Neural progenitor cell (in vitro differentiated cells): ENCODE results near the gene HHLA2. TPM values are rescaled to one million over a fixed set of nuclear protein-coding genes. Genes with fewer than 3 reads are reported as not detected.

Experiments
- DNase-seq: peaks from one replicate; pipeline ENCODE4 v3.0.0-alpha.2; 2016; ENCODE audit warnings: low spot score
- H2AFZ ChIP-seq: fragments of 200-600 bp; sonication (generic); replicated peaks from 2 replicates; pipeline ENCODE4 v1.6.1; 2016; ENCODE audit warnings: antibody characterized with exemption
- H3F3A ChIP-seq: fragments of 200-600 bp; sonication (generic); 2 replicates; pipeline ENCODE4 v1.6.1; 2016; ENCODE audit warnings: antibody characterized with exemption, low read depth
- H3K27ac ChIP-seq: fragments of 200-600 bp; sonication (generic); 2 replicates; pipeline ENCODE4 v1.5.1; 2016; ENCODE audit warnings: mild to moderate bottlenecking
- H3K27me3 ChIP-seq: fragments of 200-600 bp; sonication (generic); 2 replicates; pipeline ENCODE4 v1.6.1; 2016; ENCODE audit warnings: mild to moderate bottlenecking, moderate library complexity
- H3K36me3 ChIP-seq: fragments of 200-600 bp; sonication (generic); 2 replicates; pipeline ENCODE4 v1.5.1; 2016
- H3K4me1 ChIP-seq: fragments of 200-600 bp; sonication (generic); 2 replicates; pipeline ENCODE4 v1.6.1; 2016; ENCODE audit warnings: mixed run types
- H3K4me2 ChIP-seq: fragments of 200-600 bp; sonication (generic); 2 replicates; pipeline ENCODE4 v1.6.1; 2016
- H3K4me3 ChIP-seq: fragments of 200-600 bp; sonication (generic); 2 replicates; pipeline ENCODE4 v1.5.1; 2016
- H3K79me2 ChIP-seq: fragments of 200-600 bp; sonication (generic); 2 replicates; pipeline ENCODE4 v1.6.1; 2016; ENCODE audit warnings: low read depth
- H3K9ac ChIP-seq: fragments of 200-600 bp; sonication (generic); 2 replicates; pipeline ENCODE4 v1.6.1; 2016
- H3K9me3 ChIP-seq: fragments of 200-600 bp; sonication (generic); 2 replicates; pipeline ENCODE4 v1.5.1; 2016; ENCODE audit warnings: low read depth
- H4K20me1 ChIP-seq: fragments of 200-600 bp; sonication (generic); 2 replicates; pipeline ENCODE4 v1.6.1; 2016; ENCODE audit warnings: low read depth
- H3K27ac Mint-ChIP-seq: 3 replicates; pipeline ENCODE4 v1.8.0; 2021; ENCODE audit warnings: mixed read lengths
- H3K27me3 Mint-ChIP-seq: 2 replicates; pipeline ENCODE4 v1.8.0; 2022; ENCODE audit warnings: low read depth, mild to moderate bottlenecking, inconsistent platforms, moderate library complexity, mixed read lengths; ENCODE audit not compliant: insufficient read depth
- H3K36me3 Mint-ChIP-seq: 3 replicates; pipeline ENCODE4 v1.8.0; 2021; ENCODE audit warnings: mixed read lengths
- H3K4me1 Mint-ChIP-seq: 3 replicates; pipeline ENCODE4 v1.8.0; 2021; ENCODE audit warnings: mixed read lengths
- H3K4me3 Mint-ChIP-seq: 3 replicates; pipeline ENCODE4 v1.8.0; 2021; ENCODE audit warnings: mild to moderate bottlenecking, moderate library complexity, mixed read lengths
- H3K9me3 Mint-ChIP-seq: 3 replicates; pipeline ENCODE4 v1.8.0; 2020; ENCODE audit warnings: mixed read lengths
- CTCF ChIP-seq: fragments of 200-600 bp; sonication (generic); IDR thresholded peaks from 2 replicates; pipeline ENCODE4 v1.5.1; 2017; ENCODE audit warnings: antibody characterized with exemption, mild to moderate bottlenecking
- EZH2 ChIP-seq: fragments of 200-600 bp; sonication (generic); IDR thresholded peaks from 2 replicates; pipeline ENCODE4 v1.6.1; 2017; ENCODE audit warnings: antibody characterized with exemption, mild to moderate bottlenecking, moderate library complexity
- EZH2phosphoT487 ChIP-seq: fragments of 200-600 bp; sonication (generic); IDR thresholded peaks from 2 replicates; pipeline ENCODE4 v1.6.1; 2017; ENCODE audit warnings: antibody characterized with exemption
- total RNA-seq: library from RNA; depleted of rRNA; stranded (reverse); fragments of >200 nt; gene quantifications from 2 replicates; pipeline ENCODE4 v1.2.3, GENCODE V29; 2015; ENCODE audit warnings: low replicate concordance

HHLA2 gene
- total RNA-seq, 1 donor from 2014 or later, result not detected

- H3K36me3 Mint-ChIP-seq, result peaks cover 4% of the 10 kb centered on the region
- H3K4me3 Mint-ChIP-seq, result no peak overlapping the region
Measured at GRCh38 chr3:108412121-108412750, 115.9 kb downstream of the HHLA2 start.

GRCh38 chr3:108414007-108414406 lies 117.7 kb downstream of the HHLA2 start:
- H3K27me3 Mint-ChIP-seq, result no peaks in the 10 kb centered on the region
- Histone ChIP-seq H3K4me1 (no peaks in the 10 kb centered on the region), H4K20me1 (no peaks in the 10 kb centered on the region), H2AFZ (no peak overlapping the region), H3K4me3 (no peak overlapping the region), H3K27me3 (no peaks in the 10 kb centered on the region), H3K79me2 (no peaks in the 10 kb centered on the region), H3K9me3 (no peaks in the 10 kb centered on the region), H3F3A (no peaks in the 10 kb centered on the region), H3K9ac (no peak overlapping the region), H3K36me3 (no peaks in the 10 kb centered on the region), H3K27ac (no peak overlapping the region), H3K4me2 (no peak overlapping the region)
- H3K9me3 Mint-ChIP-seq, result peaks cover 3% of the 10 kb centered on the region
- H3K27ac Mint-ChIP-seq, result no peak overlapping the region
- H3K4me3 Mint-ChIP-seq, result no peak overlapping the region
- TF ChIP-seq EZH2phosphoT487 (no peak), EZH2 (no peak), CTCF (no peak)
- no peak for DNase-seq
- H3K4me1 Mint-ChIP-seq, result peaks cover 2% of the 10 kb centered on the region
- H3K36me3 Mint-ChIP-seq, result peaks cover 4% of the 10 kb centered on the region

More at GRCh38 chr3:108412121-108412750, 115.9 kb downstream of the HHLA2 start:
- no peak overlapping the region for H3K27ac ChIP-seq
- H4K20me1 ChIP-seq, result no peaks in the 10 kb centered on the region
- no peak overlapping the region for H3K4me2 ChIP-seq
- Mint-ChIP-seq H3K27me3 (peaks cover 3% of the 10 kb centered on the region), H3K27ac (no peak overlapping the region), H3K9me3 (peaks cover 3% of the 10 kb centered on the region), H3K4me1 (peaks cover 4% of the 10 kb centered on the region)
- no peaks in the 10 kb centered on the region for H3K4me1 ChIP-seq
- no peaks in the 10 kb centered on the region for H3F3A ChIP-seq
- H3K4me3 ChIP-seq, result no peak overlapping the region
- no peak for TF ChIP-seq EZH2phosphoT487
- TF ChIP-seq CTCF, result no peak
- no peak for TF ChIP-seq EZH2
- no peak overlapping the region for H2AFZ ChIP-seq
- no peaks in the 10 kb centered on the region for H3K9me3 ChIP-seq
- no peak for DNase-seq
- H3K79me2 ChIP-seq, result no peaks in the 10 kb centered on the region
- no peaks in the 10 kb centered on the region for H3K36me3 ChIP-seq
- H3K9ac ChIP-seq, result no peak overlapping the region
- no peaks in the 10 kb centered on the region for H3K27me3 ChIP-seq

GRCh38 chr3:108415661-108416060 lies 119.3 kb downstream of the HHLA2 start:
- H3K4me3 Mint-ChIP-seq, result no peak overlapping the region
- Histone ChIP-seq H3F3A (no peaks in the 10 kb centered on the region), H3K4me1 (no peaks in the 10 kb centered on the region), H3K9ac (no peak overlapping the region), H3K36me3 (no peaks in the 10 kb centered on the region), H3K27me3 (no peaks in the 10 kb centered on the region), H3K4me3 (no peak overlapping the region), H2AFZ (no peak overlapping the region), H3K79me2 (no peaks in the 10 kb centered on the region), H3K27ac (no peak overlapping the region), H3K4me2 (no peak overlapping the region), H4K20me1 (no peaks in the 10 kb centered on the region), H3K9me3 (no peaks in the 10 kb centered on the region)
- peaks cover 3% of the 10 kb centered on the region for H3K9me3 Mint-ChIP-seq
- DNase-seq, result no peak
- H3K27ac Mint-ChIP-seq, result no peak overlapping the region
- H3K36me3 Mint-ChIP-seq, result peaks cover 2% of the 10 kb centered on the region
- TF ChIP-seq EZH2 (no peak), EZH2phosphoT487 (no peak), CTCF (no peak)
- H3K27me3 Mint-ChIP-seq, result peaks cover 3% of the 10 kb centered on the region
- peaks cover 2% of the 10 kb centered on the region for H3K4me1 Mint-ChIP-seq
